GM19328 (cell line): ENCODE results near the gene ZFYVE28.

Source experiments
- ATAC-seq: cut with Tn5 transposase; IDR thresholded peaks from one replicate; pipeline ENCODE4 v1.9.1; 2021; ENCODE audit warnings: mild to moderate bottlenecking, moderate library complexity; ENCODE audit not compliant: unreplicated experiment

Gene ZFYVE28

DNA sequence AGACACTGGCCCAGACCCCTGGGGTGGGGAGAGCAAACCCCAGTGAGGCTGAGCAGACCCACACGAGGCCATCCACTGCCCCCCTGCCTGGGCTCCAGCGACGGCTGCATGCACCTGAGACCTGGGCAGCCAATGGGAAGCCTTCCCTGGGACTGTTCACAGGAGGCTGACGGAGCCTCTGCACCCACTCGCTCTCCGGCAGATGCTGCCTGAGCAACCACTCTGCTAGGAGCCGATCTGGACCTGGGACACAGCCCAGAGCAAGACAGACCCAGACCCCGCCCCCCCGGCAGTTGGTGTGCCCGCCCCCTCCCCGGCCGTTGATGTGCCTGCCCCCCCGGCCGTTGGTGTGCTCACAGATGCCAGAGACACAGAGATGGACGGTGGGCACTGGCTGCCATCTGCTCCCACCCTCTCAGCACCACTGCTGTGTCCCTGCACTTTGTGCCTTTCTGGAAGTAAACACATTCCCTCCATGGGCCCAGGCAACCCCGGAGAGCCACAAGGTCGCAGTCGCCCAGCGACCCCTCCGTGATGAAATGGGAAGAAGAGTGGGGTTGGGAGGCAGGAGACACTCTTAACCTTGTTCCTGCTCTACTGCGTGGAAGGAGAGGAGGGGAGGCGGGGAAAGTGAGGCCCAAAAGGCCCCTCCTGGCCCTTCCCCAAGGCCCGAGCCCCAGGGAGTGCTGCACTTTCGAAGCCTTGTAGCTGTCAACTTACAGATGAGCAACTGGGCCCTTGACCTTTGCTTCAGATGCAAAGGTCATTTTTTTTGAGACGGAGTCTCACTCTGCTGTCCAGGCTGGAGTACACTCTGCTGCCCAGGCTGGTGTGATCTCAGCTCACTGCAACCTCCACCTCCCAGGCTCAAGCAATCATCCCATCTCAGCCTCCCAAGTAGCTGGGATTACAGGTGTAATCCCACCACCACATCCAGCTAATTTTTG lies 62.0 kb downstream of the ZFYVE28 start:
- no peak for ATAC-seq

DNA sequence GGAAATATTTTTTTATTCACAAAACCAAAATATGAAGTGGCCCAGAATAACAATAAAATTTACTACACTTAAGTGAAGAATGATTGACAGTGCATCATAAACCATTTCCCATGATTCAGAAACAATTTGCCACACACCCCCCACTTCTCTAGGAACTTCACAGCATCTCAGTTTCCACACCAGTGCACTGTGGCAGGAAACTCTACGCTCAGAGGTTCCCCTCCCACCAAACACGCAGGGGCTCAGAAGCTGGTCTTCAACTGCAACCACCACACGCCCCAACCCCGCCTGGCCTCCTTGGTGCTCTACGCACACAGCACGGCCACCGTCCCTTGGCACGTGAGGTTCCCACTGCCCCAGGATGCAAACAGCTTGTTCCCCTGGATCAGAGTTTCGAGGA lies 63.7 kb downstream of the ZFYVE28 start:
- ATAC-seq: no peak

DNA sequence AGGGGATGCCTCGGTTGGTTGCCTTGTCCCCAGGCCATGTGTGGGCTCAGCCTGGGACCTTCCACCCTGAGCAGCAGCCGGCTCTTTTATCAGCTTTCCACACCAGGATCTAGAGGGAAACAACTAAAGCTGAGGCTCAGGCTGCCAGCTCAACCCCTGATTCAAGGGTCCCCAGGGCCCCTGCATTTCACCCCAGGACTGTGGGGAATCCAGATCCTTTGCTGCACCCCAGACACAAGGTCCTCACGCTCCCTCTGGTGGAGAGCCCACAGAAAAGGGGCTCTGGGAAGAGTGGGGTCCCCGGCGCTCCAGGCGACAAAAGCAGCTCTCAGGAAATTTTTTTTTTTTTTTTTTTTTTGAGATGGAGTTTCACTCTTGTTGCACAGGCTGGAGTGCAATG lies 64.3 kb downstream of the ZFYVE28 start:
- ATAC-seq: no peak

DNA sequence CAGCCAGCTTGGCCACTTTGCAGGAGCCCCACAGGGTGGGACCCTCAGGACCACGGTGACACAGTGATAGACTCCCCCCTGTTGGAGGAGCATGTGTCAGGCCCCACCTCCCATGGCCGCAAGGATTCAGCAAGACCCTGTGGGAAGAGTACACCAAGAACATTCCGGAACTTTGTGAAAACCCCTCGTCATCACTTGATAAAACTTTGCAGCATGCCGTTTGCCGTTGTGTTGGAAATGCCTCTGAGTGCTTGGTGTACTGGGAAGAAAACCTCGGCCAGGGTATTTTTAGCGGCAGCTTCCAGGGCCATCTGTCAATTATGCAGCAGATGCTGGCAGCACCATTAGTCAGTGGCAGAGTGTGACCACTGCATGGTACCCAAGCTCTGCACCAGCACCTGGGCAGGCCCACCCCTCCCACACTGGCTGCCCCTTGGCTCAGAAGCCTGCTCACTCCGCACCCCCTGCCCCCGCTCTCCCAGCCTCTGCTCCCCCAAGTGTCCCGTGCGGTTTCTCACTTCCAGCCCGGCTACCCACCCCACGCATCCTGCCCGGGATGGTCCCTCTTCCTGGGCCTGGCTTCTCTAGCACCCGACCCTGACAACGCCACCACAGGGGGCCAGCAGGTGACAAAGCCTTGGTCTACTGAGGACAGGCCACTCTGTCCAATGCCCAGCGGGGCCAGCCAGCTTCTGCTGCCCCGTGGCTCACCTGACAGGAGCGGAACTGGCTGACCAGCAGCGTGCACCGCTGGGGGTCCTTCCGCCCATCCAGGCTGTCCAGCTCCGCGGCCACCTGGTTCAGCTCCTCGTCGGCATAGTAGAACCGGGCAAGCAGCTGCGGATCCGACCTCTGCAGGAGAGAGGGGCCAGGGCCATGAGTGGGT lies 65.0 kb downstream of the ZFYVE28 start:
- ATAC-seq: no peak

DNA sequence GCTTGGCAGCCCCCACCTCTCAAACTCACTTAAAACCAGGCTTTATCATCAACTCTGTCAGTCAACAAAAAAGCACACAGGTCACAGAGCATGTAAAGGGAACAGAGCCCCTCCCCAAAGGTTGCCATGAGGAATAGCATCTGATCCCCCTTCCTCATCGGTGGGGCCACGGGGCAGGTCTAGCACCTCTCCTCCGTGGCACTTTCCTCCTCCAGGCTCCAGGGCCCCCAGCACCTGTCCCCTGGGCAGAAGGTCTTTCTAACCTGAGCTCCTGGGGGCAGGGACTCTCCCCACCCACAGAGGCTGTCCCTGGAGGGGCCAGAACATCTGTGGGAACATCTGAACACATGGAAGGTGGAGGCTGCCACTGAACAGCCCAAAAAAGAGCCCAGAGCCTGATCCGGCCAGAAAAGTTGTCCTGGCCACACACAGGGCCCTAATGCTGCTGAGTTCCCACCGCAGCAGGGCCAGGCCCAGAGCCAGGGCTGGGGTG lies 65.7 kb downstream of the ZFYVE28 start:
- no peak for ATAC-seq

DNA sequence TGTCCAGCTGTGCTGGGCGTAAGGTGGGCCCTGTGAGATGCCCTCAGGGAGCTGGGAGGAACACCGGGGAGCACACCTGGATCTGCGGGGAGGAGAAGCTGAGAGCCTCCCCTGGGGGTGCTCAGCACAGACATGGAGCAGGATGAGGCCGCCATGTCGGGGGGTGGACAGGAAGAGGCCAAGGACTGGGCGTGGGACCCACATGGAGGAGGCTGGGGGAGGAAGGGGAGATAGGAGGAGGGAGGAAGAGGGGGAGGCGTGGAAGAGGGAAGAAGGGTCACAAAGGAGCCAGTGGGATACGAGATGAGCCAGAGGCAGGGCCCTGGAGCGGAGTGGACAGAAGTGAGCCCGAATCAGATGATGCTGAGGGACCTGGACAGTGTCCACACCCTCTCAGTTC lies 66.3 kb downstream of the ZFYVE28 start:
- ATAC-seq: no peak

DNA sequence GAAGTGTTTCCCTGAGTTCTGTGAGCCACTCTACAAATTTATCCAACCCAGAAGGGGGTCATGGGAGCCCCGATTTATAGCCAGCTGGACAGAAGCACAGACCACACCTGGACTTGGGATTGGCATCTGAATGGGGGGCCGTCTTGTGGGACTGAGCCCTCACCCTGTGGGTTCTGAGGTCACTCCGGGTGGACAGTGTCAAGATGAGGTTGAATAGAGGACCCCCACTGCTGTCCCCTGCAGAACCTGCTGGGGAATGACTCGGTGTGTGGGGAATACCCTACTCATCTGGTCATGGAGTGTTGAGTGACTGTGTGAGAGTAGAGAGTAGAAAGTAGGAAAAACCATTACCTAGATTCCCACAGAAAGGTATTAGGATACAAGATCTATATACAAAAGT lies 67.5 kb downstream of the ZFYVE28 start:
- ATAC-seq: no peak

DNA sequence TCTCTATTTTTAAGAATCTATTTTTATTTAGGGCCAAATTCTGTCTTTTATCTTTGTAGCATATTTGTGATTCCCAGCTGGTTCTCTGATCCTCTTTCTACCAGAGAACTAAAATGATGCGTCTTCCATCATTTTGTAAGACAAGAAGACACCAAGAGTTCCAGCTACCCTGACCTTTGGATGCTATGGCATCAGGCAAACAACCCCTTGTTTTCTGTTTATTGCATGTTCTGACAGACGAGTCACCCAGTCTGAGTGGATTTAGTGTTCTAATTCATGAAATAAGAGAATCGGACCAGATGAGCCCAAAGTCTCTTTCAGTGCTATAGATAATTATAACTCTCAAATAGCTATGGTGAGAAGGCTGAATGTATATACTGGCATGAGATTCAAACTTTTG lies 69.7 kb downstream of the ZFYVE28 start:
- ATAC-seq: no peak

DNA sequence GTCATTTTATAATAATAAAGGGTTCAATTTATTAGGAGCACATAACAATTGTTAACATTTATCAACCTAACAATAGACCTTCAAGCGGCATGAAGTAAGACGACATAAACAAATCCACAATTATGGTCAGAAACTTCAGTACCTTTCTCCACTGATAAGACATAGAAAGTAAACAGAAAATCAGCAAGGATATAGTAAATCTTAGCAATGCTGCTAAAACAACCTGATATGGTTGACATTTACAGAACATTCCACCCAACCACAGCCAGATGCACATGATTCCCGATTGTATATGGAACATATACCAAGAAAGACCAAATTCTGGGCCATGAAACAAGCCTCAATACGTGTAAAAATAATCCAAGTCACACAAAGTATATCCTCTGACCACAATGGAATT lies 71.3 kb downstream of the ZFYVE28 start:
- no peak for ATAC-seq

DNA sequence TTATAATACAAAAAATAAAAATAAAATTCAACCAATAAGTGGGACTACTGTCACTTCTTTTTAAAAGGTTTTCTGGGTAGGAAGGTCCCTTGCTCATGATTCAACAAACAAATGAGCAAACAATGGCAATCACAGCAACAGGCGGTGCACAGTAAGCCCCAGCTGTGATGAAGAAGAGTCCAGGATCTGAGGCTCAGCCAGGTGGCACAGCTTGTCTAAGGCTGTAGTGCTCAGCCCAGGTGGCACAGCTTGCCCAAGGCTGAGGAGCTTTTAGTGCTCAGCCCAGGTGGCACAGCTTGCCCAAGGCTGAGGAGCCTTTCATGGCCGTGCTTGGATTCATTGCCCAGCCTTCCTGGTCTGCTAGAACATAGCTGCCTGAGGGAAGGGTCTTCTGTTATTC lies 75.0 kb downstream of the ZFYVE28 start:
- no peak for ATAC-seq

DNA sequence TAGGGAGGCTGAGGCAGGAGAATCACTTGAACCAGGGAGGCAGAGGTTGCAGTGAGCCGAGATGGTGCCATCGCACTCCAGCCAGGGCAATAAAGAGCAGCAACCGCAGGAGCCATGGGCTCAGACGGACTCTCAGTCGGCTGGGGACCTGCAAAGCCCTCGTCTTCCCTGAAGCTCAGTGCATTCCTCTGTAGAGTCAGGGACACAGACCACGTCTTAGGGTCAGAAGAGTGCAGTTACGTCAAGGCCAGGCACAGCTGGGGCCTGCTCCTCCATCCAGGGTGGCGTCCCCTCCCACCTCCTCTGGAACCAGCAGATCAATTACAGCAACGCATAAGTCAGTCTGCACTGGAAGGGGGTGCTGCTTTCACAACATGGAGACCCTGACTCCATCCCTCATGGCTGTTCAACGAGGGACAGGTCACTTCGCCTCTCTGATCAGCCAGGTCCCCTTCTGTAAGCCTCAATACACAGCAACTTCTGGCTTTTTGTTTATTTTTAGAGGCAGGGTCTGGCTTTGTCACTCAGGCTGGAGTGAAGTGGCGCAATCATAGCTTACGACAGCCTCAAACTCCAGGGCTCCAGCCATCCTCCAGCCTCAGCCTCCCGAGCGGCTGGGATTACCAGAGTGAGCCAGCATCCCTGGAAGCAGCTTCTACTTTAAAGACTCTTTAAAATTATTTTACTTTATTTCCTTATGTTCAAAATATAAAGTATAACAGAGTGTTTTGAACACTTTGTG lies 76.4 kb downstream of the ZFYVE28 start:
- no peak for ATAC-seq

DNA sequence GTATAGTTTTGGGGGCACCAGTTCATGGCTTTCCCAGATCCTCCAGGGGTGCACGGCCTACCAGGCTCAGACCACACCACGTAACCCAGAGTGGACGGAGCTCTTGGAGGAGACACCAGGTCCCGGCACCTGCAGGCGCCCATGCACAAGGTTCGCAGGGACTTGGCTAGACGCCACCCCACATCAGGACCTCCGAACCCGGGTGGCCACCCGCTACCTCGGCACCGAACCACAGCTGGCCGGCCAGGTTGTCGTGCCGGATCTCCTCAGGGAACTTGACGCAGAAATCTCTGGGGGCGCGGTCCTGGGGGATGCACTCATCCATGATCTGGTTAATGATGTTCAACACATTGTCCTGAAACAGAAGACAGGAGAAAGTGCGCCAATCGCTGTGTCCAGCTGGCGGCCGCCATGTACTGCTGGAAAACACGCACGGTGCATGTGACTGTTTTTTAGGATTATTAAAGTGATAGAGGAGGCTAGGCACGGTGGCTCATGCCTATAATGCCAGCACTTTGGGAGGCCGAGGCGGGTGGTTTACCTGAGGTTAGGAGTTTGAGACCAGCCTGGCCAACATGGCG lies 77.1 kb downstream of the ZFYVE28 start:
- ATAC-seq: no peak

DNA sequence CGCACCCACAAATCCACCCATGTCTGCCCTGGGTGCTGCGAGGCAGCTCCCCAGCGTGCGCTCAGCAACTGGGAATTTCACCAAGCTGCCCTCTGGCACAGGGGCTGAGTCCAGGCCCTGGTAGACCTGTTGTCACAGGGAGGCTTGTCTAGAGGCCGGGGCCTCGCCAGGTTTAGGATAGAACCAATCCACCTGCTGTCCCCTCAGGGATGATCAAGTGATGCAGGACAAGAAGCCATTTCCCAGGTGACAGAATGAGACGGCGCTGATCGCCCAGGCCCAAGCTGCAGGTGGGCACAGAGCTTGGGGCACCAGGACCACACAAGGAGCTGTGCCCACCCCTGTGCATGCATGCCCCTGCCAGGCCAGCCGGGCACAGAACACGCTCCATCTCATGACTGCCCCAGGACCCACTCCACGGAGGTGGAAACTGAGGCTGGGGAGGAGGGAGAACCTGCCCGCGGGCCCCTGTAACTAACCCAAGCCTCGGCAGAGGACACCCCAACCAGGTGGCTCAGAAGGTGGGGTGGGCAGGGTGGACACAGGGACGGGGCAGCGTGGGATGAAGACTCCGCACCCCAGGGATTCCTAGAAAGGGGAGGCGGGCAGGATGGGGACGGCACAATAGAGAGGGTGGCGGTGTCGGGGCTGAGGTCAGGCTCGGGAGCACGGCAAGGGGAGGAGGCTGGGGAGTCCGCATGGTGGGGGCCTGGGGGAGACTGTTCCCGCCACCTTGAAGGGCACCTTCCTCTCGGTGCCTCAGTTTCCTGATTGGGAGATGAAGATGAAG lies 78.0 kb downstream of the ZFYVE28 start:
- ATAC-seq: no peak

DNA sequence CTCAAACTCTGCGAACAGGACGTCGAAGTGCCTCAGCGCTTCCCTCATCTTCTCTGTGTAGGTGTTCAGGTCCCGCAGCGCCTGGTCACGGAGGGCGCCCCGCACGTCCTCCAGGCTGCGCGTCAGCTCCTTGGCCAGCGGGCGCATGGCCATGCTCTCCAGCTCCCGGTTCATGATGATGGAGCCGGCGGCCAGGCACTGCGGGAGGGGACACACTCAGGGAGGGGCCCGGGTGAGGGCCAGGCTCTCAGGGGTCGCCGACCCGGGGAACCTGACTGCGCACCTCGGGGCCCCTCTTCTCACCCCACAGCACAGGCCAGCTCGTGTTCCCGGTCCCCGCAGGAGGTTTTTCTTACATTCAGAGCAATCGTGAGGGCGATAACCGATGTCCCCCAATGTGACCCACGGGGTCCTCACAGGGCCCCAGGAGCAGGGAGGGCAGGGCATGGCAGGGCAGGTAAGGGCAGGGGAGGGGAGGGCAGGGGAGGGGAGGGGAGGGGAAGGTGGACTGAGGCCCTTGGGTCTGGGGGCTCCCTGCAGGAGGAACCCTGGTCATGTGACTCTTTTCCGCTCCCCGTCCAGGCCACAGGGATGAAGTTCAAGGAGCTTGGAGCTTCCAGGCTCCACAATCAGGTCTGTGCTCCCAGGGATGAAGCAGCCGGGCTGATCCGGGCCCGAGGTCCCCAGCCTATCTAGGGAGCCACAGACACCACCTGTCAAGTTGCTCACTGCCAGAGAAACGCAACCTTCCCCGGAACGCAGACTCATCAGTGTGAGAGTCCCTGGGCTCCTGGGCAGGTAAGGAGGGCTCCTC lies 78.8 kb downstream of the ZFYVE28 start:
- ATAC-seq: no peak

DNA sequence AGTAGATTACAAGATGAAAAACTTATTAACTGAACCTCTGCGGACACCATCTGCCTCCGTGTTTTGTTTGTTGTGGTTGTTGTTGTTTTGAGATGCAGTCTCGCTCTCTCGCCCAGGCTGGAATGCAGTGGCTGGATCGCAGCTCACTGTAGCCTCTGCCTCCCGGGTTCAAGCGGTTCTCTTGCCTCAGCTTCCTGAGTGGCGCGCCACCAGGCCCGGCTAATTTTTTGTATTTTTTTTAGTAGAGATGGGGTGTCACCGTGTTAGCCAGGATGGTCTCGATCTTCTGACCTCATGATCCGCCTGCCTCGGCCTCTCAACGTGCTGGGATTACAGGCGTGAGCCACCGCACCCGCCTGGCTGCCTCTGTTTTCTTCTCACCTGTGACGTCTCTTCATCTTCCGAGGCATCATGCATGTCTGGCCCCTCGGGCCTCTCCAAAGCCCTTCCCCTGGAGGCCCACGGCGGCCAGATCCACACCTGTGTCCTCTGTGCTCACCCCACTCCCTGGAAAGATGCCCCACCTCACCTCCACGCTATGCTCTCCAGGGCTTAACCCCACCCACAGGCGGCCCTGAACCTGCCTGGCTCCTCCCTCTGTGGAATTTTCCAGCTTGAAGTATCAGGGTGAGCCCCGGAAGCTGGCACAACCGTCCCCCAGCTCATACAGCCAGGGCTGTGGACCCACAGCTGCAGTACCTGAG lies 79.5 kb downstream of the ZFYVE28 start:
- no peak for ATAC-seq

DNA sequence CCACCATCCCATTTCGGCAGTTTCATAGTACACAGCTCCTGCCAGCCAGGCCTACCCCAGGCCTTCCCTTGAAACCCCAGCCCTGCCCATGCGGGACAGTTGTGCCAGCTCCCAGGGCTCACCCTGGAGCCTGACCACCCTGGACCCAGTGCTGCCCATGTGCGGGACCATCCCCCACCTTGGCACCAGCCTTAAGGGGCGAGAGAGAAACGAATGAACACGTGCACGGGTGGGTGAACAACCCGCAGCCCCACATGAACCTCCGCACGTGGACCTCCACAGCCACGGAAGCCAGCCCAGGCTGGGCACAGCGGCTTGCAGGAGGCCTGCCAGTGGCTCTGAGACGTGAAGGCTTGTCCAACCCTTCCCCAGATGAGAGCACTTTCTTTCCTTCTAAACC lies 80.5 kb downstream of the ZFYVE28 start:
- ATAC-seq: no peak

DNA sequence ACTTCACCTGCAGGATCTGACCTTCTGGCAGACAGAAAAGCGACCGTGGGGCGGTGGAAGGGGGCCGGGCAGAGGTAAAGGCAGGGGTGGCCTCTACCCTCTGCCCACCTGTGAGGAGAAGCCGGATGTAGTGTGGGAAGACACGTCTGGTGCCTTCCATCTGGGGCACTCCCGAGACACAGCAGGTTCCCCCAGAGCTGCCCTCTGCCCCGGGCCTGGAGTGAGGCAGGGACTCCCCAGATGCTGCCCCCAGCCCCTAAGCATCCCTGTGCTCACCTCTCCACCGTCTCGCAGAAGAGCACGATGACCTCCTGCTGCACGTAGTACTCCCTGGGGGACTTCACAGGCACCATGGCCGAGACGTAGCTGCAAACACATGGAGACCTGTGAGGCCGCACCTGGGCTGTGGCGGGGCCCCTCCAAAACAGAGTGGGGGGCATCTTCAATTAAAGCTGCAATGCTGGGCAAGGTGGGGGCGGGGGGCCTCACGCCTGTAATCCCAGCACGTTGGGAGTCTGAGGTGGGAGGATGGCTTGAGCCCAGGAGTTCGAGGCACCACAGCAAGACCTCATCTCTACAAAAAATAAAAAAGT lies 81.2 kb downstream of the ZFYVE28 start:
- no peak for ATAC-seq

DNA sequence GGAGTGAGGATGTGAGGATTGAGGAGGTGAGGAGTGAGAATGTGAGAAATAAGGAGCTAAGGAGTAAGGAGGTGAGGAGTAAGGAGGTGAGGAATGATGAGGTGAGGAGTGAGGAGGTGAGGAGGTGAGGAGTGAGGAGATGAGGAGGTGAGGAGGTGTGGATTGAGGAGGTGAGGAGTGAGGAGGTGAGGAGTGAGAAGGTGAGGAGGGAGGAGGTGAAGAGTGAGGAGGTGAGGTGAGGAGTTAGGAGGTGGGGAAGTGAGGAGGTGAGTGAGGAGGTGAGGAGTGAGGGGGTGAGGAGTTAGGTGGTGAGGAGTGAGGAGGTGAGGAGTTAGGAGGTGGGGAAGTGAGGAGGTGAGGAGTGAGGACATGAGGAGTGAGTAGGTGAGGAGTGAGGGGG lies 81.8 kb downstream of the ZFYVE28 start:
- no peak for ATAC-seq
